Stimulated activated CD8-positive, alpha-beta memory T cell treated with anti-CD3 and anti-CD28 coated beads, Interleukin-15, amount 100 ng/mL, for 24 hours (primary cell): Measurements from ENCODE around the gene GCNT3.

ENCODE experiments used
- DNase-seq: peaks from one replicate; pipeline ENCODE4 v3.0.0-alpha.2; 2020; ENCODE audit warnings: low read depth

The GCNT3 gene

GRCh38 chr15:59611276-59612260, at the start of gene GCNT3:
Gene GCNT3 (plus strand): TSS chr15:59611783. CDS start chr15:59618239, 6,456 bp downstream.
- no peak for DNase-seq

- no peak for DNase-seq
Observed at GRCh38 chr15:59562448-59563186, 49.0 kb upstream of the GCNT3 start.

- DNase-seq, result no peak
Observed at GRCh38 chr15:59565299-59565698, 46.3 kb upstream of the GCNT3 start.

GRCh38 chr15:59567324-59567723, 44.3 kb upstream of the GCNT3 start:
- no peak for DNase-seq

- DNase-seq, result no peak
Observed at GRCh38 chr15:59569477-59569876, 42.1 kb upstream of the GCNT3 start.

- no peak for DNase-seq
Observed at GRCh38 chr15:59570315-59570714, 41.3 kb upstream of the GCNT3 start.

GRCh38 chr15:59571606-59572005, 40.0 kb upstream of the GCNT3 start:
- DNase-seq, result no peak

- no peak for DNase-seq
Observed at GRCh38 chr15:59583088-59583487, 28.5 kb upstream of the GCNT3 start.

GRCh38 chr15:59587085-59587826, 24.3 kb upstream of the GCNT3 start:
- DNase-seq, result no peak

GRCh38 chr15:59590027-59590426, 21.6 kb upstream of the GCNT3 start:
- DNase-seq, result no peak

GRCh38 chr15:59591356-59591755, 20.2 kb upstream of the GCNT3 start:
- DNase-seq, result no peak

GRCh38 chr15:59594493-59594942, 17.1 kb upstream of the GCNT3 start:
- no peak for DNase-seq

GRCh38 chr15:59594991-59595390, 16.6 kb upstream of the GCNT3 start:
- no peak for DNase-seq

- no peak for DNase-seq
Observed at GRCh38 chr15:59595434-59595915, 16.1 kb upstream of the GCNT3 start.

GRCh38 chr15:59596640-59597039, 14.9 kb upstream of the GCNT3 start:
- no peak for DNase-seq

- no peak for DNase-seq
Observed at GRCh38 chr15:59598461-59598860, 13.1 kb upstream of the GCNT3 start.

- no peak for DNase-seq
Observed at GRCh38 chr15:59605994-59606393, 5.6 kb upstream of the GCNT3 start.

- DNase-seq, result no peak
Observed at GRCh38 chr15:59609730-59610712, 1.6 kb upstream of the GCNT3 start.

GRCh38 chr15:59614153-59614552, 2.6 kb downstream of the GCNT3 start:
- no peak for DNase-seq

- no peak for DNase-seq
Observed at GRCh38 chr15:59615661-59616060, 4.1 kb downstream of the GCNT3 start.

- DNase-seq, result no peak
Observed at GRCh38 chr15:59616379-59616778, 4.8 kb downstream of the GCNT3 start.
